ENCODE data around the gene SLC15A4.
A peak's percentile ranks its signal among the peaks of the same experiment; 100 is the strongest.

The SLC15A4 gene

DNA sequence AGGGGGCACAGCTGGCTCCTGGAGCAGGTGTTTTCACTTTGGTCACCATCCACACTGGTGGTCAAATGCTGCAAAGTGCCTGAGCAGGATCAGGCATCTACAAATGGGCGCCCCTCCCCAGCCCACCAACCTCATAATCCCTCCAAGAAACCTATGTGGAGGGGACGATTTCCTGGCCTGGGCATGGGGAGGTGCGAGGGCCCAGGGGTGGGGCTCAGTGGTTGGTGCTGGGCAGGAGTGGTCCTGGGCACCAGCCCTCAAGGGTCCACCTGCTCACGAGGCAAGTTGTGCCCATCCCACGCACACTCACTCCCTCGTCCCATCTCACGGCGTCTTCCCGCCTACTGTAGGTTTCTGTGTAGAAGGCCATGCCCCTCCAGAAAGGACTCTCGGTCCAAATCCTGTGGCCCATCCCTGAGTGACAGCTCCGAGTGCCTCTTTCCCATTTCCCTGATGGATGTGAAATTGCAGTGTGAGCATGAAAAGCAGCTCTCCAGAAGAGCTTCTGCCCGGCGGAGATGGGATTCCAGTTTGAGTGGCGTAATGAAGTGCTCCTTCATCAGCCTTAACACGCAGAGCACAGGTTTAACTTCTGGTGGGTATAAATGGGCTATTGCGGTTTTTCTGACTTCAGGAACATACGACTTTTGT is 36.9 kb downstream of the SLC15A4 start:
- no peak for DNase-seq (ENCODE audit: low read depth)
- TF ChIP-seq, protein P1, sequence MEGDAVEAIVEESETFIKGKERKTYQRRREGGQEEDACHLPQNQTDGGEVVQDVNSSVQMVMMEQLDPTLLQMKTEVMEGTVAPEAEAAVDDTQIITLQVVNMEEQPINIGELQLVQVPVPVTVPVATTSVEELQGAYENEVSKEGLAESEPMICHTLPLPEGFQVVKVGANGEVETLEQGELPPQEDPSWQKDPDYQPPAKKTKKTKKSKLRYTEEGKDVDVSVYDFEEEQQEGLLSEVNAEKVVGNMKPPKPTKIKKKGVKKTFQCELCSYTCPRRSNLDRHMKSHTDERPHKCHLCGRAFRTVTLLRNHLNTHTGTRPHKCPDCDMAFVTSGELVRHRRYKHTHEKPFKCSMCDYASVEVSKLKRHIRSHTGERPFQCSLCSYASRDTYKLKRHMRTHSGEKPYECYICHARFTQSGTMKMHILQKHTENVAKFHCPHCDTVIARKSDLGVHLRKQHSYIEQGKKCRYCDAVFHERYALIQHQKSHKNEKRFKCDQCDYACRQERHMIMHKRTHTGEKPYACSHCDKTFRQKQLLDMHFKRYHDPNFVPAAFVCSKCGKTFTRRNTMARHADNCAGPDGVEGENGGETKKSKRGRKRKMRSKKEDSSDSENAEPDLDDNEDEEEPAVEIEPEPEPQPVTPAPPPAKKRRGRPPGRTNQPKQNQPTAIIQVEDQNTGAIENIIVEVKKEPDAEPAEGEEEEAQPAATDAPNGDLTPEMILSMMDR (conservative IDR thresholded peaks at IDR 0.05; ENCODE audit: low read length), result no peak
- H3K4me3 ChIP-seq (ENCODE audit: low read length), result no peak overlapping the region

DNA sequence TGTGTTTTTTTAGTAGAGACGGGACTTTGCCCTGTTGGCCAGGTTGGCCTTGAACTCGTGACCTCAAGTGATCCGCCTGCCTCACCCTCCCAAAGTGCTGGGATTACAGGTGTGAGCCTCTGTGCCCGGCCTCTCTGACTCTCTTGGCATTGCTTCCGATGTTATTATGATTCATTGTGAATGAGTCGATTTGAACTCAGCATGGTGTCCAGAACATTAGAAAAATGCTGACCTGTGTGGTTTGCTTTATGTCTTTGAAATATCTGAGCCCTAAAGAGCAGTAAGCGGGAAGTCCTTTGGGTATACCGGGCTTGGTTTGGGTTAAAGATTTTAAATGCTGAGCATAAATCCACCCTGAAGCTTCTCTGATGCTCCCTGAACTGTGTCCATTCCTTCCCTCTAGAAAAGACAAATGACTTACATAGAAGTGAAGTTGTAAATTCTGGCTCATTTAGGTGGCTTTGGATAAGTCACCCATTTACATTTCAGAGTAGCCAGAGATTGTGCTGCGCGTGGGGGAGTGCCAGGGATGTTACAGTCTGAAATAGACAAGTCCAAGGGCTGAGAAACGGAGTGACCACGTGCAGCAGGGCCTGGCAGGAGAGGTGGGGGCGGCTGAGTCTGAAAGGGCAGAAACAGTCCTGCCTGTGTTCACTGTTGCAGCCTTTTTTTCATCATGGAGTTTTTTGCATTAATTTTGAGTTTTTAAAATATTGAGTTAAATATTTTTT is 39.6 kb downstream of the SLC15A4 start:
- H3K4me3 ChIP-seq (ENCODE audit: low read length), result no peak overlapping the region
- TF ChIP-seq, protein P1 (conservative IDR thresholded peaks at IDR 0.05; ENCODE audit: low read length), result no peak
- DNase-seq (ENCODE audit: low read depth), result no peak

DNA sequence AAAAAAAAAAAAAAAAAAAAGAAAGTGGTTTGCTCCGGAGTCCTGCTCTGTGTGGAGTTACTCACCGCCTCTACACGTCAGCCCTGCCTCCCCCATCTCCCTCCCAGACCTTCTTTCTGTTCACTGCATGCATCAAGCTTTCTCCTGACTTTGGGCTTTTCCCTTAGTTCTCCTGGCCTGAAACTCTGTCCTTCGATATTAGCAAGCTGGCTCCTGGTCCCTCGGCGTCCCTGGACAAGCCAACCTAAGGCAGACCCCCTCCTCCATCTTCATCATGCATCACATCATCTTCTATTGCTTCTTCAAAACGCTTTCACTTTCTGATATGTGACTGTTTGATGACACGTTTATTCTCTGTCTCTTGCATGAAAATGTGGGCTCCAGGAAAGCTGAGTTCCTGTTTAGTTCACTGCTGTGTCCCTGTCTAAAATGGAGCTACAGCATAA is 40.6 kb downstream of the SLC15A4 start:
- H3K4me3 ChIP-seq (ENCODE audit: low read length), result peak overlapping the region; percentile 39
- DNase-seq (ENCODE audit: low read depth), result peak; percentile 23
- TF ChIP-seq, protein P1 (conservative IDR thresholded peaks at IDR 0.05; ENCODE audit: low read length), result no peak

DNA sequence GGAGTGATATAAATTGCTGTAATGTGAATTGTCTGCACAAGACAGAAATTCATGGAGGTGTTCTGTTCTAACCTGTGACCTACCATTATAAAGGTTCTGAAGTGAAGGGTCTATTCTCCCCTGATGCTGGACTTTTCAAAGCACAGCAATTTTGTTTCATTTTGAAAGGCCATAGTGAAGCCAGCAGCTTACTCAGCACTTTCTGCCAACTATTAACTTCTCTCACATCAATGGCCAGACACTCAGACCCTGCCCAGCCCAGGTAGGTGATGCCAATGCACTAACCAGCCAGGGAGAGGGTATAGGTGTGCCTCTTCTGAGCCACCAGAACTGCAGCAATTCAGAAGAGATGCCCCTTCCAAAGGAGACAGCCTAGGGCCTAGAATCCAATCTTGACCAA is 43.9 kb downstream of the SLC15A4 start:
- H3K4me3 ChIP-seq (ENCODE audit: low read length), result no peak overlapping the region
- TF ChIP-seq, protein P1 (conservative IDR thresholded peaks at IDR 0.05; ENCODE audit: low read length), result no peak
- no peak for DNase-seq (ENCODE audit: low read depth)

DNA sequence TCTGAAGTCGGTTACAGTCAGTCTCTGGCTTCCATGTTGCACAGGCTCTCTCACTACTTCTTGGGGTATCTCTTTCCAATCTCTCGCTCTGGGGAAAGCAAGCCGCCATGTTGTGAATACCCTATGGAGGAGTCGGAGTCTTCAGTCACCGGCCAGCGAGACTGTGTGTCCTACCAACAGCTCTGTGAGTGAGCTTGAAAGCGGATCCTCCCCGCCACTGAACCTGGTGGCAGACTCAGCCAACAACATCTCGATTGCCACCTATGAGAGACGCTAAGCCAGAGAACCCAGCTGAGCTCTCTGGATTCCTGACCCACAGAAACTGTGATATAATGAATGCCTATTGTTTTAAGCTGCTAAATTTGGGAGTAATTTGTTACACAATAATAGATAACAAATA is 51.5 kb downstream of the SLC15A4 start:
- no peak overlapping the region for H3K4me3 ChIP-seq (ENCODE audit: low read length)
- no peak for DNase-seq (ENCODE audit: low read depth)
- TF ChIP-seq, protein P1 (conservative IDR thresholded peaks at IDR 0.05; ENCODE audit: low read length), result no peak

DNA sequence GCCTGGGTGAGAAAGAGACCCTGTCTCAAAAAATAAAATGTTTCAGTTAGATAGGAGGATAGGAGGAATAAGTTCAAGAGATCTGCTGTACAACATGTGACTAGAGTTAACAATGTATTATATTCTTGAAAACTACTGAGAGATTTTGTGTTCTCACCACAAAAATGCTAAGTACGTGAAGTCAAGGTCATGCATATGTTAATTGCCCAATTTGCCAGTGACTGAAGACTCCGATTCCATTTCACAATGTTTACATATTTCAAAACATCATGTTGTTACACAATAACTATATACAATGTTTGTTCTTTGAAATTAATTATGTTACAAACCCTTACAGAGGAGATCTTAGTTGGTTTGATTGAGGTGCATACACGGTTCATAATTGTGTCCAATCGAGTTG is 52.1 kb downstream of the SLC15A4 start:
- TF ChIP-seq, protein P1 (conservative IDR thresholded peaks at IDR 0.05; ENCODE audit: low read length), result no peak
- peak; percentile 52 for DNase-seq (ENCODE audit: low read depth)
- H3K4me3 ChIP-seq (ENCODE audit: low read length), result no peak overlapping the region

DNA sequence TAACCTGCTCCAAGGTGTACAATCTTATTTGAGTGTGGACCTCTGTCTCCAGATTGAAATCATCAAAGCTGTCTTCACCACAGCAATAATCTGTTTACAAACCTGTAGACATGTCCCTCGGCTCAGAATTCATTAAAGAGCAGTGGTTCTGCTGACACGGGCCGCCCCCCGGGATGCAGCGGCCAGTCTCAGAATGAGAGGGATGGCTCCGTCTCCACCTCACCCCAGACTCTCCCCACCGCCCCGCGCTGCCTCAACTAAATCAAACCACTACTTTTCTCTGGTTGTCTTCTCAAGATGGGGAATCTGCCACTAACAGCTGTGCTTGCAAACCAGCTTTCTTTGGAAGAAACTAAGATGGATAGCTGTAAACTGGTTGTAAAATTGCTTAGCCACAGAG is 56.2 kb downstream of the SLC15A4 start:
- no peak overlapping the region for H3K4me3 ChIP-seq (ENCODE audit: low read length)
- TF ChIP-seq, protein P1 (conservative IDR thresholded peaks at IDR 0.05; ENCODE audit: low read length), result no peak
- no peak for DNase-seq (ENCODE audit: low read depth)
